ENCODE data around the gene ARL3.

DNA sequence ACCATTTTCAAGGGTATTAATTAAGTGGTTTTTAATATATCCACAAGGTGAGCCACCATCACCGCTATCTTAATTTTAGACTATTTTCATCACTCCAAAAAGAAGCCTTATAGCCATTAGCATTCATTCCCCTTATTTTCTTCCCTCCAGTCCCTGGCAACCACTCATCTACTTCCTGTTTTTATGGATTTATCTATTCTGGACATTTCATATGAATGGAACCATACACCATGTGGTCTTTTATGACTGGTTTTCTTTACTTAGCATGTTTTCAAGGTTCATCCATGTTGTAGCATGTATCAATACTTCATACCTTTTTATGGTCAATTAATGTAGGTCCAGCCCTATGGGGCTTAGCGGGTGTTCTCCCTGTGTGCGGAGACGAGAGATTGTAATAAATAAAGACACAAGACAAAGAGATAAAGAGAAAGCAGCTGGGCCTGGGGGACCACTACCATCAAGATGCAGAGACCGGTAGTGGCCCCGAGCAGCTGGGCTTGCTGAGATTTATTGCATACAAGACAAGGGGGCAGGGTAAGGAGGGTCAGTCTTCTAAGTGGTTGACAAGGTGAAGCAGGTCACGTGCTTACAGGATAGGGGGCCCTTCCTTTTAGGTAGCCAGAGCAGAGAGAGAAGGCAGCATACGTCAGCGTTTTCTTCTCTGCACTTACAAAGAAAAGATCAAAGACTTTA is 44.2 kb upstream of the ARL3 start:
- no peak for TF ChIP-seq SPI1 (IDR thresholded peaks at IDR 0.05; ENCODE audit: low read depth, low read length)
- no peak for TF ChIP-seq POLR2AphosphoS5 (IDR thresholded peaks at IDR 0.05; ENCODE audit: low read depth, low read length)
- no peak for TF ChIP-seq POLR2A (IDR thresholded peaks at IDR 0.05; ENCODE audit: low read depth, low read length)
- TF ChIP-seq TAF1 (IDR thresholded peaks at IDR 0.05; ENCODE audit: low read depth, low read length): no peak
- no peak for TF ChIP-seq PAX5 (IDR thresholded peaks at IDR 0.05; ENCODE audit: insufficient read depth, low read length, severe bottlenecking)
